Iris pigment epithelial cell (primary cell): ENCODE data around the gene ST3GAL5.
A peak's percentile ranks its signal among the peaks of the same experiment; 100 is the strongest.

Experiments used
- DNase-seq: peaks from one replicate; pipeline ENCODE4 v3.0.0-alpha.2; 2011; ENCODE audit warnings: low read depth

The ST3GAL5 gene

GRCh38 chr2:85866165-85866659, 22.6 kb downstream of the ST3GAL5 start:
- DNase-seq: no peak

DNA sequence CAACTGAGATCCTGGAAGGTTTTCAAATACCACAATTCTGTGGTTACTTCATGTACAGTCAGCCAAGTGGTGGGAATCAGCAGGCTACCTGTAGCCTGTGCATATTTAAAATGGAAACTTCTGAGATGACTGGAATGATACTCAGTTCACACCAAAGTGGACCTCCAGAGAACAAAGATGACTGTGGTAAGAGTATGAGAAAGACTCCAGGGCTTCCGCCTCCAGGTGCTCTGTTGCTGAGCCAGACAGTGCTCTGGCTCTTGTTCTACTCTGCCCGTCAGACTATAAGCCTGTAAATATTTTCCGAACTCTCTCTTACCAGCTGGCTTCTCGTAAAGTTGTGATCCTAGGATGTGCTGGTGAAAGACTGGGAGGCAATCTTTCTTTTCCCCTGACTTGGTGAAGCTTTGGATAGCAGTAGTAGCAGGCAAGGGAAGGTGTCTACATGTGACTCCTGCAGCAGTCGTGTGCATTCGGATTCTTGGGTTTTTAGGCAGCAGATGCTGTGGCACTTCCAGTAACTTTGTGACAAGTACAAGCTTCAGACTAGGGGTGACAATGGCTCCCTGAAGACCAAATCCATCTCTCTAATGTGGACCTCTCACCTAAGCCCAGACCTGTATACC, 23.1 kb downstream of the ST3GAL5 start:
- peak; percentile 58 for DNase-seq

- DNase-seq: no peak
Measured at GRCh38 chr2:85864654-85865053, 24.1 kb downstream of the ST3GAL5 start.

GRCh38 chr2:85862426-85862825, 26.4 kb downstream of the ST3GAL5 start:
- DNase-seq: peak; percentile 28

DNA sequence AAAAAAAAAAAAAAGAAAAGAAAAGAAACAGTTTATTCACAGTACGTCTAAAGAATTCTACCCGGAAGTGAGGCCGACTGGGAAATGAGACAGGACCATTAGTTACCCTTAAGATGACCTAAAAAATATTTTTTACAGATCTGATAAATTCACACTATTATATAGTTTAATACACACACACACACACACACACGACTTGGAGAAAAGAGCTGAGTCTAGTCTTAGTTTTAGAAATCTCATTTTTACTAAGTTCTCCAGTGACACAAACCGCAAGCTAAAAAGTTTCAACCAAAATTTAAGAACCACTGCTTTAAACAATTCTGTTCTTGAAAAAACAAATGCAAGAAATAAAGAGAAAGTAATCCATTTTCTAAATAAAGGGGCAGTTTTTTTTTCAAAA, 27.1 kb downstream of the ST3GAL5 start:
- DNase-seq: no peak

- DNase-seq: no peak
Measured at GRCh38 chr2:85861180-85861579, 27.6 kb downstream of the ST3GAL5 start.

GRCh38 chr2:85858841-85859240, 29.9 kb downstream of the ST3GAL5 start:
- DNase-seq: no peak

DNA sequence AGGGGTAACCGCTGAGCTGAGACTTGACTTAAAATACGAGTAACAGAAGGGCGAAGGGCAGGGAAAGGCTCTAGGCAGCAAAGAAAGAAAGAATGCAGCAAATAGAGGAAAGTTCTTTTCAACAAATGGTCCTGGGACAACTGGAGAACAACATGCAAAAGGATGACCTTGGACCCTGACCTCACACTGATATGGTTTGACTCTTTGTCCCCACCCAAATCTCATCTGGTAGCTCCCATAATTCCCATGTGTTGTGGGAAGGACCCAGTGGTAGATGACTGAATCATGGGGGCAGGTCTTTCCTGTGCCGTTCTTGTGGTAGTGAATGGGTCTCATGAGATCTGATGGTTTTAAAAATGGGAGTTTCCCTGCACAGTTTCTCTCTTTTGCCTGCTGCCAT, 33.9 kb downstream of the ST3GAL5 start:
- DNase-seq: no peak

DNA sequence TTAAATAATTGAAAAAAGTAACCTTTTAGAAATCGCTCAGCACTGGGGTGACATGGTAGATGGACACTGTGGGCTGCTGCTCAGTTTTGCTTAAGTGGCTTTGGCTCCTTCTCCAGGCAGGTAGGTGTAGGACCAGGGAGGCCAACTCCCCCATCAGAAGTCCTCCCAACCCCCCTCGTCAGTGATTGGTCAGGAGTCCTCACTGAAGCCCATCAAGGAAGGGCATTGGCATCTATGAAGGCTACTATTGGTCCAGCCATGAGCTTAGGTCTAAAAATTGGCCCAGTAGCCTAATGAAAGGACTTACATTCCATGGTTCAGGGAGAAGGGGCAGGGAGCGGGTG, 34.7 kb downstream of the ST3GAL5 start:
- DNase-seq: no peak

DNA sequence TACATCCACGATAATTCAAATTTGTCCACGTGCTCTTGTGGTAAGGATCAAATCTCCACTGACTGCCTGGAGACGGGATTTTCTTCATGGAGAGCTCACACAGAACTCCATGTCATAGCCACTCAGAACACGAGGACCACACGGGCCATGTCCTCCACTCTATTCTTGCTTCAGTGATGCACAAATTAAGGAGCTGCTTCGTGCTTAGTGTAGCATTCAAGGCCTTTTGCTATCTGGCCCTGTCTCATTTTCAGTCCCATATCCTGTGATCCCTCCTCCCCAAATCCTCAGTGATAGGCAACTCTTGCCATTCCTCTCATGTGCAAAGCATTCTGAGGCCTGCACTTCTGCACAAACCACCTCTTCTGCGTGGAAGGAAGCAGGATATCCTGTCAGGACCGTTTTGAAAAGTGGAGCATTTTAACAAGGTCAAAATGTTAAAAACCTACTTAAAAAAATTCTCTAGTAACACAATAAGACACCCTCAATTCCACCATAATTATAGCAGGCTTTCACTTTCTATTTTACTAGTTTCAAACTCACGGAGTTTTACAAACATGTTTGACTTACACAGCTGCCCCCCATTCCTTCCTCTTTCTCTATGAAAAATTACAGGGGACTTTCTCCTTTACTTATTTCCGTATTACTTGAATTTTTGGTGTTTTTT, 35.2 kb downstream of the ST3GAL5 start:
- DNase-seq: no peak

DNA sequence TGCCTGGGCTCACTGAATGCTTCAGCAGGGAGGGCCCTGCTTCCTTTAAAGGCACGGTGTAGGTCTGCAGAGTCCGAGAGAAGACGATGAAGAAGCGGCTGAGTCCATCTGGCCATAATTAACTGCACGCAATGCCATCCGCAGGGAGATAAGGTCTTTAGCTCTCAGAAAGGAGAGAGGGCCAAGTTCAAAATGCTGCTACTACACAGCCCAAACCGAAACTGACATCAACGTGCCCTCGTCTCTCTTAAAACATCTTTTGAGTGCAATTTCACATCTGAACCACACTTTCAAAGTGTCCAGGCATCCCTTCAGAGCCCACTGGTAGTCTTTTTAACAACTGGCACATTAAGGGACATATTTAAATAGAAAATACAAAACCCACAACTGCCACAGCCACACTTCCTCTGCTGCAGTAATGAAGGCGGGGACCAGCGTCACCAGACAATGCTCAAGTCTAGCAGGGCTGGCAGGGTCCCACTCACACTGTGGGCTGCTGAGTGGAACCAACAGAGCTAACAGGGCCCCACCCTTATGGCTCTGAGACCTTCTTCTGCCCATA, 35.8 kb downstream of the ST3GAL5 start:
- DNase-seq: no peak

GRCh38 chr2:85852152-85852840, 36.5 kb downstream of the ST3GAL5 start:
- no peak for DNase-seq

DNA sequence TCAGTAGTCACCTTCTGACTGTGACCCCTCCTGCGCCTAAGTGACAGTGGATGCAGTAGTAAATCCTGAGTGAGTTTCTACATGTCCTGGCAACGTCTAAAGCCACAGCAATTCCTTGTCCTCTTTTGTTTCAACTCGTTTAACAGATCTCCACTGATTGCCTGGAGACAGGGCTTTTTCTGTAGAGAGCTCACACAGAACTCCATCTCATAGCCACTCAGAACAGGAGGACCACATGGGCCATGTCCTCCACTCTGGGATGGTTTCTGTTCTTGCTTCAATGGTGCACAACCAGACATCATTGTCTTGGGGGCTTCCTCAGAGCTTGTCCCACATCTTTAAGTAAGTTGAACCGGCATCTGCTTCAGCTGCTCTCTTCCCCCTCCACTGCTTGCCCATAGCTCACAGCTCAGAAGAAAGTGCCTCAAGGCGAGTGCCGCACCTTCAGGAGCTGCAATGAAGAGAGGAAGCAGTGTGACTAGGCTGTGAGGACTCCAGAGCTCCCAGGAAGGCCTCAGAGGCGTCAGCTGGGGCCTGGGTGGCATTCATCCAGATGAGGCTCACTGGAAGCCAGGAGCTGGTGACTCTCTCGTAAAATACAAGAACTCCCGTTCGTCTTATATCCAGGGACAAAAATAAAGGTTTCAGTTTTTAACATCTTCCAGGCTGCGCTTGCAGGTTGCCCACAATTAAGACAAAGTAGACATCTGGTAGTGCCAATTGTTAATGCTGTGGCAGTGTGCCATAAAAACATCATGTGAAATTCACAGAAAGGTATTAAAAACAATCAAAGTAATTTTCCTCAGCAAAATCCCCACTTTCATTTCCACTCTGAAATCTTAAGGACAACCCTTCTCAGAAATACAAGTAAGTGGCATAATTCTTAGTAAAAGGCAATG, 37.3 kb downstream of the ST3GAL5 start:
- DNase-seq: peak; percentile 23

DNA sequence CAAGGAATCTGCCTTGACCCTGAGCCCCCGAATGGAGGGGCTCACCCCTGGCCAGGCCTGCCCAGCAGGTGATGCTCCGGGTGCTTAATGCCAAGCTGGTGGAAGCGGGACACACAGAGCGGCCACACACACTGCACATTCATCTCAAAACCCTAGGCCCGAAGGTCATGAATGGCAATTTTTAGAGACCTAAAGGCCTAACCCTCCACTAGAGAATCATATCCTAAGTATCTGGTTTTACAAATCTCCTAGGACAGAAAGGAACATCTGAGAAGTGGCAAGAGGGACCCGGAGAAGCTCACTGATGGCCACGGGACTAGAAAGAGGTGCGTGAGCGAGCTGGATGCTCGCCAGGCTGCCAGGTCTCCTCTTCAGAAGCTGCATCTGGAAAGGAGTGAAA, 38.3 kb downstream of the ST3GAL5 start:
- no peak for DNase-seq

GRCh38 chr2:85847051-85847588, 41.7 kb downstream of the ST3GAL5 start:
- no peak for DNase-seq

DNA sequence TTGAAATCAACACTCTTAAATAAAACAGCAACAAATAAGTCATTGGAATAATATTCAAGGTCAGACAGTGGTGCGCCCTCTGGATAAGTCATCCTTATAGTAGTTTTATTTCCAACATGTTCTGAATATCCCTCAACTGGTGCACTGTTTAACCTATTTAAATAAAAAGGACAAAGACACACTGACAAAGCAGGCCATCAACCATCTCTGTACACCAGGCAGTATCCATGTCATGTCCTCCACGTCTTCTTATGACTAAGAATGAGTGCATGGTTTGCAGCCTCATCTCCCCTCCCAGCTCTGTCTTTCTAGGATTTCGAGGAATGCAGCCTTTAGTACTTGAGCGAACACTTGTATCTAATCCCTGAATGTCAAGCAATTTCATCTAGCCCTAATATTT, 42.4 kb downstream of the ST3GAL5 start:
- DNase-seq: peak; percentile 79

- peak; percentile 27 for DNase-seq
Measured at GRCh38 chr2:85844486-85844885, 44.3 kb downstream of the ST3GAL5 start.

DNA sequence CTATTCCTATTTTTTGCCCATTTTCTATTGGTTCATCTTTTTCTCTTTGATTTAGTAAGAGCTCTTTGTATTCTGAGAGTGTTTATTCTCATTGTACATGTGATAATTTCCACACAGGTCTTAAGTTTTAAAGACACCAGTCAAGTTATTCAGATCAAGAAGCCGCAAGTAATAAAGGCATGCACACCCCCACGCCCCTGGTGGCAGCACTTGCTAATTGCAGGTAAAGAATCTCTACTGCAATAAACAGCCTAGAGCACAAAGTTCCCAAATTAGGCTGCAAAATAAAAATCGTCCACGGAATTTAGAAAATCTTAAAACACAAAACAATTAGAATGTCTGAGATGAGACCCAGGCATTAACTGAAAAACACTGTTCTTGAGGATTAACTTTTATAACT, 45.2 kb downstream of the ST3GAL5 start:
- DNase-seq: peak; percentile 22

- no peak for DNase-seq
Measured at GRCh38 chr2:85840091-85840490, 48.7 kb downstream of the ST3GAL5 start.

DNA sequence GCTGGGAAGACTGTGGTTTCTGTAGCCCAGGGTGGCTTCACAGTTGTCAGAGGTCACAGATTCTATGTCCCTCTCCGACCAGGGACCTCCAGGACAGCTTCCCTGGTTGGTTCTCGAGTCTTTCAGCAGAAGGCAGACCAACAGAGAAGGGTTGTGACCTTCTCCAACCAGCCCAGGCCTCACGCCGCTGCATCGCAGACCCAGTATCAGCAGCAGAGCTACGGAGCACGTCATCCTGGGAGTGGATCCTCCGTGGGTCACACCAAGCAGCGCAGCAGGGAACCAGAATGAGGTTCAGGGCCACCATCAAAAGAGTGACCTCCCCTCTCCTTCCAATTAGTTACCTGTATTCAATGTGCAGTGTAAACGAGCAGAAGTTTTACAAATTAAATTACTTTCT, 49.3 kb downstream of the ST3GAL5 start:
- DNase-seq: no peak

DNA sequence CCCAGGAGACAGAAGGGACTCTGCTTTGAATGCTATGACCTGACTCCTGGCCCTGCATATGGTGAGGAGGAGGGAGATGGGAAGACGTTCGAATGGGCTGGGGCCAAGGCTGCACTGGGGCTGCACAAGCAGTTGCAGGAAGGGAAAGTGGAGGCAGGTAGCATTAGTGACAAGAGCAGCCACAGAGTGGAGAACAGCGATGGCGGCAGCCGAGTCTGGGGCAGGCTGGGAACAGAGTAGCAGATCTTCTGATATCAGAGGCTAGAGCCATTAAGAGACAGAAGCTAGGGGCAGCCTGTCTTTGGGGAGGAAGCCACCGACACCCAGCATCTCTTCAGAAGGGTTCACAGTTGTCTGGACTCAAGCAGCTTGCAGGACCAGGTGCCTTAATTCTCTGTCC, 50.1 kb downstream of the ST3GAL5 start:
- no peak for DNase-seq

- no peak for DNase-seq
Measured at GRCh38 chr2:85838181-85838580, 50.6 kb downstream of the ST3GAL5 start.
